Activated T-helper 2 cell treated with anti-CD3 and anti-CD28 coated beads, Interferon-gamma antibody, Interleukin-2, Interleukin-4, amounts not matched to agents 10 μg/mL and 5 μg/mL and 100 μg/mL, durations not matched to agents 14 hours and 24 hours and 36 hours (primary cell): Measurements from ENCODE around the gene PPP1R9B. TPM values are rescaled to one million over a fixed set of nuclear protein-coding genes. Genes with fewer than 3 reads are reported as not detected.
A peak's percentile ranks its signal among the peaks of the same experiment; 100 is the strongest.

ENCODE experiments used
- DNase-seq: peaks from one replicate; pipeline ENCODE4 v3.0.0; 2021; ENCODE audit warnings: low spot score
- H3K27ac Mint-ChIP-seq: one replicate; pipeline ENCODE4 v1.8.0; 2021; ENCODE audit warnings: mixed read lengths
- H3K27me3 Mint-ChIP-seq: one replicate; pipeline ENCODE4 v1.8.0; 2021; ENCODE audit warnings: low read depth, mixed read lengths
- H3K36me3 Mint-ChIP-seq: one replicate; pipeline ENCODE4 v1.8.0; 2021; ENCODE audit warnings: low read depth, mixed read lengths
- H3K4me1 Mint-ChIP-seq: one replicate; pipeline ENCODE4 v1.8.0; 2021; ENCODE audit warnings: low read depth, mixed read lengths
- H3K4me3 Mint-ChIP-seq: one replicate; pipeline ENCODE4 v1.8.0; 2021; ENCODE audit warnings: low read depth, mild to moderate bottlenecking, moderate library complexity, mixed read lengths
- H3K9me3 Mint-ChIP-seq: one replicate; pipeline ENCODE4 v1.8.0; 2021; ENCODE audit warnings: mixed read lengths
- intact Hi-C: fragments of 100-400 bp; cut with micrococcal nuclease; formaldehyde crosslinking; loops from one replicate; pipeline ENCODE4 v1.15.1; 2023
- total RNA-seq: library from RNA; stranded (reverse); gene quantifications from 2 replicates; pipeline ENCODE4 v1.2.3, GENCODE V29; 2022

Gene PPP1R9B
- total RNA-seq, 1 donor from 2014 or later: 130 TPM

GRCh38 chr17:50123649-50124349 lies 26.7 kb downstream of the PPP1R9B start:
- intact Hi-C loops: no loop called here
- peaks cover 55% of the 10 kb centered on the region for H3K27me3 Mint-ChIP-seq
- no peaks in the 10 kb centered on the region for H3K36me3 Mint-ChIP-seq

GRCh38 chr17:50122945-50123344 lies 27.5 kb downstream of the PPP1R9B start:
- Mint-ChIP-seq H3K4me3 (no peak overlapping the region), H3K4me1 (peaks cover 2% of the 10 kb centered on the region), H3K36me3 (no peaks in the 10 kb centered on the region), H3K9me3 (no peaks in the 10 kb centered on the region), H3K27ac (no peak overlapping the region), H3K27me3 (peaks cover 54% of the 10 kb centered on the region)
- intact Hi-C loops: no loop called here
- DNase-seq: no peak

More at GRCh38 chr17:50123649-50124349, 26.7 kb downstream of the PPP1R9B start:
- H3K9me3 Mint-ChIP-seq: no peaks in the 10 kb centered on the region
- no peak for DNase-seq
- peaks cover 10% of the 10 kb centered on the region for H3K4me1 Mint-ChIP-seq
- no peak overlapping the region for H3K27ac Mint-ChIP-seq
- H3K4me3 Mint-ChIP-seq: no peak overlapping the region

- DNase-seq: no peak
- peaks cover 52% of the 10 kb centered on the region for H3K27me3 Mint-ChIP-seq
Observed at GRCh38 chr17:50120475-50121253, 29.8 kb downstream of the PPP1R9B start.

GRCh38 chr17:50118828-50119218 lies 31.7 kb downstream of the PPP1R9B start:
- Mint-ChIP-seq H3K9me3 (no peaks in the 10 kb centered on the region), H3K4me1 (peaks cover 8% of the 10 kb centered on the region), H3K4me3 (no peak overlapping the region), H3K36me3 (no peaks in the 10 kb centered on the region), H3K27me3 (peaks cover 53% of the 10 kb centered on the region), H3K27ac (no peak overlapping the region)
- intact Hi-C loops: no loop called here
- no peak for DNase-seq

More at GRCh38 chr17:50120475-50121253, 29.8 kb downstream of the PPP1R9B start:
- Mint-ChIP-seq H3K4me1 (peaks cover 3% of the 10 kb centered on the region), H3K4me3 (no peak overlapping the region), H3K9me3 (no peaks in the 10 kb centered on the region), H3K36me3 (no peaks in the 10 kb centered on the region), H3K27ac (no peak overlapping the region)
- intact Hi-C loops: no loop called here

- Mint-ChIP-seq H3K36me3 (no peaks in the 10 kb centered on the region), H3K9me3 (no peaks in the 10 kb centered on the region), H3K4me1 (peaks cover 8% of the 10 kb centered on the region), H3K4me3 (no peak overlapping the region), H3K27ac (no peak overlapping the region), H3K27me3 (peaks cover 53% of the 10 kb centered on the region)
- intact Hi-C loops: no loop called here
- DNase-seq: no peak
Observed at GRCh38 chr17:50118076-50118827, 32.2 kb downstream of the PPP1R9B start.

GRCh38 chr17:50117202-50118051 lies 33.0 kb downstream of the PPP1R9B start:
- Mint-ChIP-seq H3K4me1 (peaks cover 8% of the 10 kb centered on the region), H3K27ac (no peak overlapping the region)
- intact Hi-C loops: no loop called here

GRCh38 chr17:50115756-50116155 lies 34.7 kb downstream of the PPP1R9B start:
- intact Hi-C loops: loop anchor here (2.0 kb wide), 2 partner anchors 45 to 83 kb away; no protein-coding TSS in a partner anchor
- Mint-ChIP-seq H3K27ac (no peak overlapping the region), H3K27me3 (peaks cover 37% of the 10 kb centered on the region), H3K36me3 (no peaks in the 10 kb centered on the region), H3K4me3 (no peak overlapping the region), H3K4me1 (peaks cover 8% of the 10 kb centered on the region), H3K9me3 (no peaks in the 10 kb centered on the region)
- no peak for DNase-seq

More at GRCh38 chr17:50117202-50118051, 33.0 kb downstream of the PPP1R9B start:
- Mint-ChIP-seq H3K9me3 (no peaks in the 10 kb centered on the region), H3K4me3 (no peak overlapping the region), H3K36me3 (no peaks in the 10 kb centered on the region), H3K27me3 (peaks cover 47% of the 10 kb centered on the region)
- peak; percentile 58 for DNase-seq

GRCh38 chr17:50114849-50115357 lies 35.6 kb downstream of the PPP1R9B start:
- no peak overlapping the region for H3K4me3 Mint-ChIP-seq
- intact Hi-C loops: loop anchor here (2.0 kb wide), 2 partner anchors 46 to 84 kb away; no protein-coding TSS in a partner anchor
- no peaks in the 10 kb centered on the region for H3K36me3 Mint-ChIP-seq
- peak; percentile 48 for DNase-seq
- no peaks in the 10 kb centered on the region for H3K9me3 Mint-ChIP-seq
- peaks cover 30% of the 10 kb centered on the region for H3K27me3 Mint-ChIP-seq
- no peak overlapping the region for H3K27ac Mint-ChIP-seq
- peaks cover 8% of the 10 kb centered on the region for H3K4me1 Mint-ChIP-seq

GRCh38 chr17:50114401-50114800 lies 36.1 kb downstream of the PPP1R9B start:
- intact Hi-C loops: loop anchor here (2.0 kb wide), 2 partner anchors 46 to 84 kb away; no protein-coding TSS in a partner anchor
- Mint-ChIP-seq H3K4me3 (no peak overlapping the region), H3K9me3 (no peaks in the 10 kb centered on the region), H3K36me3 (no peaks in the 10 kb centered on the region), H3K27me3 (peaks cover 25% of the 10 kb centered on the region), H3K4me1 (peaks cover 8% of the 10 kb centered on the region), H3K27ac (no peak overlapping the region)
- DNase-seq: no peak

GRCh38 chr17:50113624-50114320 lies 36.7 kb downstream of the PPP1R9B start:
- Mint-ChIP-seq H3K36me3 (no peaks in the 10 kb centered on the region), H3K27me3 (peaks cover 20% of the 10 kb centered on the region), H3K4me3 (no peak overlapping the region), H3K4me1 (peaks cover 8% of the 10 kb centered on the region), H3K9me3 (no peaks in the 10 kb centered on the region), H3K27ac (no peak overlapping the region)
- intact Hi-C loops: loop anchor here (2.0 kb wide), 2 partner anchors 47 to 85 kb away; no protein-coding TSS in a partner anchor
- no peak for DNase-seq

GRCh38 chr17:50112694-50113093 lies 37.8 kb downstream of the PPP1R9B start:
- H3K4me1 Mint-ChIP-seq: peaks cover 8% of the 10 kb centered on the region
- H3K27me3 Mint-ChIP-seq: peaks cover 14% of the 10 kb centered on the region
- H3K36me3 Mint-ChIP-seq: no peaks in the 10 kb centered on the region
- no peaks in the 10 kb centered on the region for H3K9me3 Mint-ChIP-seq
- DNase-seq: no peak
- no peak overlapping the region for H3K27ac Mint-ChIP-seq
- H3K4me3 Mint-ChIP-seq: no peak overlapping the region
- intact Hi-C loops: no loop called here
